ENCODE measurements around the gene KCNJ9.
"Not testable (repeated sequence)": the region's sequence is repeated elsewhere in the genome, so short reads cannot be mapped to it uniquely, and the experiment has no call there.

Gene KCNJ9

DNA sequence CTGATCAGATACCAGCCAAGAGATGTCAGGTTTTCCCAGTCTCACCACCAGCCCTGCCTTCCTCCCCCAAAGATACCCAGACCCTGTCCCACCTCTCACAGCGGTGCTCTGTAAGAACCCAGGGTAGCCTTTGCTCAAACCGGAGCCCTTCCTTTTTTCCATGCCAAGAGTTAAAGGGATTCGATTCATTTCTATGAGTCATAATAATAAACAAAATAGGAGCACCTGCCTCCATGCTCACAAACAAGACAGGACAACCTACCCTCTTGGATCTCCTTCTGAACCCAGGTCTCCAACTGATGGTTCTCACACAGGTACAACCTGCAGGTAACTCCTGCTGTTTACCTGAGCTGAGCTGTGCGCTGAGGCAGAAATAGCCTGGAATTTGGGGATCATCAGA lies 28.3 kb downstream of the KCNJ9 start:
- no peak overlapping the region for H3K4me2 ChIP-seq (ENCODE audit: insufficient read depth, low read length)
- peaks cover 6% of the 10 kb centered on the region for H3K27me3 ChIP-seq (ENCODE audit: insufficient read depth, low read length, poor library complexity)
- ATAC-seq (ENCODE audit: insufficient read depth, low read depth): no peak
- no peak overlapping the region for H3K9ac ChIP-seq (ENCODE audit: low read depth, low read length)
- no peaks in the 10 kb centered on the region for H3K79me2 ChIP-seq (ENCODE audit: insufficient read depth, low read length)
- no peak for DNase-seq
- H4K20me1 ChIP-seq (ENCODE audit: insufficient read depth, low read length): no peaks in the 10 kb centered on the region
- no peak for TF ChIP-seq EZH2 (IDR thresholded peaks at IDR 0.05; ENCODE audit: borderline replicate concordance, low read depth, low read length, severe bottlenecking)
- TF ChIP-seq, protein P1, sequence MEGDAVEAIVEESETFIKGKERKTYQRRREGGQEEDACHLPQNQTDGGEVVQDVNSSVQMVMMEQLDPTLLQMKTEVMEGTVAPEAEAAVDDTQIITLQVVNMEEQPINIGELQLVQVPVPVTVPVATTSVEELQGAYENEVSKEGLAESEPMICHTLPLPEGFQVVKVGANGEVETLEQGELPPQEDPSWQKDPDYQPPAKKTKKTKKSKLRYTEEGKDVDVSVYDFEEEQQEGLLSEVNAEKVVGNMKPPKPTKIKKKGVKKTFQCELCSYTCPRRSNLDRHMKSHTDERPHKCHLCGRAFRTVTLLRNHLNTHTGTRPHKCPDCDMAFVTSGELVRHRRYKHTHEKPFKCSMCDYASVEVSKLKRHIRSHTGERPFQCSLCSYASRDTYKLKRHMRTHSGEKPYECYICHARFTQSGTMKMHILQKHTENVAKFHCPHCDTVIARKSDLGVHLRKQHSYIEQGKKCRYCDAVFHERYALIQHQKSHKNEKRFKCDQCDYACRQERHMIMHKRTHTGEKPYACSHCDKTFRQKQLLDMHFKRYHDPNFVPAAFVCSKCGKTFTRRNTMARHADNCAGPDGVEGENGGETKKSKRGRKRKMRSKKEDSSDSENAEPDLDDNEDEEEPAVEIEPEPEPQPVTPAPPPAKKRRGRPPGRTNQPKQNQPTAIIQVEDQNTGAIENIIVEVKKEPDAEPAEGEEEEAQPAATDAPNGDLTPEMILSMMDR (IDR thresholded peaks at IDR 0.05; ENCODE audit: borderline replicate concordance, extremely low read depth, low read length, poor library complexity, severe bottlenecking): no peak
- no peaks in the 10 kb centered on the region for H3K9me3 ChIP-seq (ENCODE audit: insufficient read depth, low read length, severe bottlenecking)
- no peaks in the 10 kb centered on the region for H3K4me1 ChIP-seq (ENCODE audit: insufficient read depth, low read length)
- H3K27ac ChIP-seq (ENCODE audit: low read length): no peak overlapping the region
- no peaks in the 10 kb centered on the region for H3K36me3 ChIP-seq (ENCODE audit: insufficient read depth, low read length)
- no peak overlapping the region for H3K4me3 ChIP-seq (ENCODE audit: low read depth in 1 of 2, low read length in 2 of 2)
- H2AFZ ChIP-seq (ENCODE audit: low read depth, low read length): no peak overlapping the region

GRCh38 chr1:160111462-160111861 lies 30.1 kb downstream of the KCNJ9 start:
- not testable (repeated sequence) for H3K4me1 ChIP-seq (ENCODE audit: insufficient read depth, low read length); H2AFZ ChIP-seq (ENCODE audit: low read depth, low read length); H3K4me3 ChIP-seq (ENCODE audit: low read depth in 1 of 2, low read length in 2 of 2); H3K4me2 ChIP-seq (ENCODE audit: insufficient read depth, low read length); H3K36me3 ChIP-seq (ENCODE audit: insufficient read depth, low read length); H3K27ac ChIP-seq (ENCODE audit: low read length); ATAC-seq (ENCODE audit: insufficient read depth, low read depth); H3K9me3 ChIP-seq (ENCODE audit: insufficient read depth, low read length, severe bottlenecking); H3K9ac ChIP-seq (ENCODE audit: low read depth, low read length); DNase-seq; H3K79me2 ChIP-seq (ENCODE audit: insufficient read depth, low read length); H4K20me1 ChIP-seq (ENCODE audit: insufficient read depth, low read length)
- peaks cover 17% of the 10 kb centered on the region for H3K27me3 ChIP-seq (ENCODE audit: insufficient read depth, low read length, poor library complexity)

DNA sequence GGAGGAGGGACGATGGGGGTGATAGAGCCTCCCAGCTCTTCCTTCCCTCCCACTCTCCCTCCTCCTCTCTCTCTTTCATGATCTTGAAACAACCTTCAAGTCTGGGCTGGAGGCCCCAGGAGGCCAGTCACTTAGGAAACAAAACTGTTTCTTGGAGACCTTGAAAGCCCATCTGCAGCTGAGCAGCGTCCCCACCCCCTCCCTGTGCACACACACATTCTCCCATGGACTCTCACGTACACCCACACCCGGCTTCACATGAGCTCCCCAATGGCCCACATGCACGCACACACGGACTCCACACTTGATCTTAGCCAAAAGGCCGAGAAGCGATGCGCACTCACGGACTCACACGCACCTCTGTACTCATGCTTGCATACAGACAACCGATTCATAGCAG lies 31.0 kb downstream of the KCNJ9 start:
- peaks cover 24% of the 10 kb centered on the region for H3K27me3 ChIP-seq (ENCODE audit: insufficient read depth, low read length, poor library complexity)
- ATAC-seq (ENCODE audit: insufficient read depth, low read depth) (peak; percentile 27; the same call in 1 of the 3 replicates), DNase-seq (no peak)
- no peaks in the 10 kb centered on the region for H4K20me1 ChIP-seq (ENCODE audit: insufficient read depth, low read length)
- TF ChIP-seq, protein P1 (IDR thresholded peaks at IDR 0.05; ENCODE audit: borderline replicate concordance, extremely low read depth, low read length, poor library complexity, severe bottlenecking): no peak
- no peak for TF ChIP-seq EZH2 (IDR thresholded peaks at IDR 0.05; ENCODE audit: borderline replicate concordance, low read depth, low read length, severe bottlenecking)
- H3K9ac ChIP-seq (ENCODE audit: low read depth, low read length): no peak overlapping the region
- no peak overlapping the region for H3K4me3 ChIP-seq (ENCODE audit: low read depth in 1 of 2, low read length in 2 of 2)
- H3K4me1 ChIP-seq (ENCODE audit: insufficient read depth, low read length): no peaks in the 10 kb centered on the region
- H3K9me3 ChIP-seq (ENCODE audit: insufficient read depth, low read length, severe bottlenecking): no peaks in the 10 kb centered on the region
- no peak overlapping the region for H2AFZ ChIP-seq (ENCODE audit: low read depth, low read length)
- no peak overlapping the region for H3K4me2 ChIP-seq (ENCODE audit: insufficient read depth, low read length)
- no peaks in the 10 kb centered on the region for H3K79me2 ChIP-seq (ENCODE audit: insufficient read depth, low read length)
- no peaks in the 10 kb centered on the region for H3K36me3 ChIP-seq (ENCODE audit: insufficient read depth, low read length)
- no peak overlapping the region for H3K27ac ChIP-seq (ENCODE audit: low read length)

DNA sequence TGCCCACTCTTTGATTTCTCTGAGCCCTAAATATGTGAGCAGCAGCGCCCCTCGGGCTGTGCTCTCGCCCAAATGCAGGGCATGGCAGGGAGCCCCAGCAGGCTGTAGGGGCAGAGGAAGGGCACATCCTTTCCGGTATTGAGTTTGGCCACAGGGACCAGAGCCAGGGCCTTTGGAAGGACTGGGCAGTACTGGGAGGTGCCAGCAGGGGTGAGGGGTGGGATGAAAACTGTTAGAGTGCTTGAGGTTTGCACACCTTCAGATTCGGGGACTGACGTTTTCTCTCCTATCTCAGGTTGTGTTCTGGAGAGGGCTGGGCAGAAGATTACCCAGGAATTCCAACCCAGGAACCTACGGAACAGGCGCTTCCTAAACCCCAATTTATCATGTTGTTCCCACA lies 32.1 kb downstream of the KCNJ9 start:
- DNase-seq: no peak
- Histone ChIP-seq H3K36me3 (ENCODE audit: insufficient read depth, low read length) (no peaks in the 10 kb centered on the region), H3K4me3 (ENCODE audit: low read depth in 1 of 2, low read length in 2 of 2) (no peak overlapping the region), H3K9ac (ENCODE audit: low read depth, low read length) (no peak overlapping the region), H2AFZ (ENCODE audit: low read depth, low read length) (no peak overlapping the region), H3K9me3 (ENCODE audit: insufficient read depth, low read length, severe bottlenecking) (no peaks in the 10 kb centered on the region), H3K4me1 (ENCODE audit: insufficient read depth, low read length) (no peaks in the 10 kb centered on the region), H4K20me1 (ENCODE audit: insufficient read depth, low read length) (no peaks in the 10 kb centered on the region), H3K27me3 (ENCODE audit: insufficient read depth, low read length, poor library complexity) (peaks cover 28% of the 10 kb centered on the region), H3K27ac (ENCODE audit: low read length) (no peak overlapping the region), H3K79me2 (ENCODE audit: insufficient read depth, low read length) (no peaks in the 10 kb centered on the region), H3K4me2 (ENCODE audit: insufficient read depth, low read length) (no peak overlapping the region)
- no peak for ATAC-seq (ENCODE audit: insufficient read depth, low read depth)
- TF ChIP-seq, protein P1 (IDR thresholded peaks at IDR 0.05; ENCODE audit: borderline replicate concordance, extremely low read depth, low read length, poor library complexity, severe bottlenecking): no peak
- TF ChIP-seq EZH2 (IDR thresholded peaks at IDR 0.05; ENCODE audit: borderline replicate concordance, low read depth, low read length, severe bottlenecking): no peak

Measured in DND-41 (cell line).